Ecto neural progenitor cell (in vitro differentiated cells): Measurements from ENCODE around the gene SERINC3.
"Not testable (repeated sequence)": the region's sequence is repeated elsewhere in the genome, so short reads cannot be mapped to it uniquely, and the experiment has no call there.

ENCODE experiments used
- DNase-seq: peaks from one replicate; pipeline ENCODE4 v3.0.0-alpha.2; 2018; ENCODE audit warnings: low spot score

SERINC3 gene

DNA sequence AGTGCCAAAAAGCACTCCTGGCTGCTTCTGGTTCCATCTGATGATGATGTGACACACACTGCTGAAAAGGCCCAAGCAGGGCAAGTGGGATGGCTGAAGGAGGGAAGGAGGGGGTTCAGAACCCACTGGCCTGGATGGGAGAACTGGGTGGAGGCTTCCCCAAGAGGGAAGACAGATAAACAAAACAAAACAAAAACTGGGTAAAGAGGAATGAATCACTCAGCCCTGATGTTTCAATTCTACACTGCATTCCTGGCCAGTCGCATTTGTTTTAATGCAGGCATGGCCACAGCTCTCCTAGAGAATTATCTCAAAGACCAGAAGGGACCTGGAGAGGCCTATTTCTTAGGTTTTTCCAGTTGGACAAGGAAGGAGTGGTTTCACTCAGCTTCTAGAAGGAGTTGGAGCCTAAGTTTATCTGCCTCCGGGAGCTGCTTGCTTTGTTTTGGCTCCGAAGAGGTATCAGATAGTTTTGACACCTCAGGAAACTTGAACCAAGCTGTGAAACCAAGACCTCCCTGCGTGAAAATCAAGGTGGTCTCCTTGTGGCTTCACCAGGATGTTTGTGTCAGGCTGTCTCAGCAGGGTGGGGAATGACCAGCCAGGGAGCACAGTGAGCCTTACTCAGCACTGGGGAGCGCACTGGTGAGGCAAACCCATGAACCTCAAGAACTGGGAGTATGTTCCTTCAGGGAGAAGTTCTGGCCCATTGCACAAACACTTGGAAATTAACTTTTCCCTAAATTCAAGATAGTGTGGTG is 30.1 kb downstream of the SERINC3 start:
- DNase-seq = no peak

DNA sequence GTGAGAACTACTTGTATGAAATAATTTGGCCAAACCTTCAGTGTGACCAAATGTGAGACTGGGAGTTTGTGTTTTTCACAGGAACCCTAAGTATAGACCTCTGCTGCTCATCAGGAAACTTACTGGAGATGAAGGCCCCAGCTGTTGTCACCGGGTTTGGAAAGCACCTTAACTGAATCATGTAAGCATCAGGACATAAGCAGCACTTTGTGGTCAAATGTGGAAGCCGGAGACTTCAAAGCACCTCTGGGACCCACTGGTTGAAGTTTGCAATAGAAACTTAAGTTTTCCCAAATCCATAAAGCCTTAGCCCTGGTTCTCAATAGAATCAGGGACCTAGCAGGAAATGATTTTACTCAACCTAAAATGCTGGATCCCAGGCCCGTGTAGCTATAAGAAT is 31.9 kb downstream of the SERINC3 start:
- DNase-seq = no peak

DNA sequence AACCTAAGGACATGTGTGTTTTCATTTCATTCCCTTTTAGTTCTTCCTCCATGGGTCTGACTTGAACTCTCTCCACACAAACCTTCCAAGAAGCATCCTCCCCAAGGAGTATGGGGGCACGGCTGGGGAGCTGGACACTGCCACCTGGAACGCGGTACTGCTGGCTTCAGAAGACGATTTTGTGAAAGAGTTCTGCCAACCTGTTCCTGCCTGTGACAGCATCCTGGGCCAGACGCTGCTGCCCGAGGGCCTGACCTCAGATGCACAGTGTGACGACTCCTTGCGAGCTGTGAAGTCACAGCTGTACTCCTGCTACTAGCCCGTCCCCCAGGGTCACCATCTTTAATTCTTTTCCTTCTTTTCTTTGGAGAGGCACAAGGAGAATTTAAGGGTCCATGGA is 32.6 kb downstream of the SERINC3 start:
- DNase-seq = no peak

DNA sequence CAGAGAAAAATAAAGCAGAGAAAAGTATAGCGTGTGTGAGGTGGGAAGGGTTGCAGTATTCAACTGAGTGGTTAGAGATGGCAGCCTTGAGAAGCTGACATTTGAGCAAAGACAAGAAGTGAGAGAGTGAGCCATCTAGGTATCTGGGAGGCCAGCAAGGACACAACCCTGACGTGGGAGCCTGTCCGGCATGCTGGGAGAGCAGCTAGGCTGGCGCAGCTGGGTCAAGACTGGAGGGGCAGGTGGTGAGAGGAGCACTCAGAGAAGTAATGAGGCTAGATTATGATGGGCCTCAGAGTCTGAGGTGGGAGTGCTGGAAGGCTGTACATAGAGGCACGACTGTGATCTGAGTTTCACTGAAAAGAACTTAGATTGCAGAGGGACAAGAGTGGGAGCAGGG is 33.3 kb downstream of the SERINC3 start:
- DNase-seq = no peak

DNA sequence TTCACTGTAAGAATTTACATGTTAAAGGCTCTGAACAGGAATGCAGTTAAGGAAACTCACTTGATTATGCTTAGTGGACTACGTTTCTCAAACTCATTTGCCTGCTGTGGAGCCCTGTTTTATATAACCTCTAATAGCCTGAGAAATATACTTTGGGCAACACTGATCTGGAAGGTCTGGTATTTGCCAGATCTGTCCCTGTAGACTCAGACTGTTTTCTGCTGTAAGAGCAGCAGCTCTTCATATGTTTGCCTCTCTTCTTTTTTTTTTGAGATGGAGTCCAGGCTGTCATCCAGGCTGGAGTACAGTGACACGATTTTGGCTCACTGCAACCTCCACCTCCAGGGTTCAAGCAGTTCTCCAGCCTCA is 36.1 kb downstream of the SERINC3 start:
- DNase-seq = no peak

DNA sequence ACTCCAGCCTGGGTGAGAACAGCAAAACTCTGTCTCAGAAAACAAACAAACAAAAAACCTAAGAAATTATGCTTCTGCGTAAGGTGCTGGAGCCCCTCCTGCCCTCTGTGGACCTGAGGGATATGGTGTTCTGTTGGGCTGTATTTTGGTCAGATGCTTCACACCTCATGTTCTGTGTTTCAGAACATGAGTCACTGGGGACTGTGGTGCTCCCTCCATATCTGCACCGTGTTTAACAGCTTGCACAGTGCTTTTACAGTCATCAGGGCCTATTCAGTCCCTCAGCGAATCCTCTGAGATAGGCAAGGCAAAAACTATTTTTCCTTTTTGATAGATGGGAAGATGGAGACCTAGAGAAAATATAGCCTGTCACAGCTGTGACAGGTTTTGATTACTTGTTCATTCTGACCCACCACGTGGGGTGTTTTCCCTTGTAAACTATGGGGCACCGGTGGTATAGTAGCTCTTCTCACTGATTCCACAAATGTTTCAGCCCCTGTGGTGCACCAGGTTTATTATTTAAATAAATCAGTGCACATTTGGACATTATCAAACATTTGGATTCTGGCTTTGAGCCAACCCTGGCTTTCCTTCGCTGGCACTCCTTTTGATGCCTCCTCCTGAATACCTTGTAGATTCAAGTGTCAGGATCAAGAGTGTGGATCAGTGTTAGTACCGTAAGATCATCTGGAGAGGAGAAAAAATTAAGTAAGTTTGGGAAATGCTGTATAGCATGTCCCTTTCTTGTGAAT is 36.6 kb downstream of the SERINC3 start:
- no peak for DNase-seq

DNA sequence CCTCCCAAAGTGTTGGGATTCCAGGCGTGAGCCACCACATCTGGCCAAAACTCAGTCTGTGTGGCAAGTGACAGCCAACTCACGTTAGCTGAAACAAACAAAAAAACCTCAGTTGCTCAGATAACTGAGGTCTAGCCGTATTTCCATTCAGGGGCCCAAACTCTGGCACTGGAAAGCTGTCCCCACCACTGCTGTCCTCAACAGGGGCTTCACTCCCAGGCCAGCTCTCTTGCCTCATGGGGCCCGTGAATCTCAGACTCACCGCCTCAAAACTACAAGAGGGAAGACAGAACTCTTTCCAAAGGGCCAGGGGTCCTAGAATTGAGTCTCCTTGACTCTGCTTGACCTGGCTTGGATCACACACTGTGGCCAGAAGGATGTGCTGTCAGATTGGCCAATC is 38.8 kb downstream of the SERINC3 start:
- no peak for DNase-seq

DNA sequence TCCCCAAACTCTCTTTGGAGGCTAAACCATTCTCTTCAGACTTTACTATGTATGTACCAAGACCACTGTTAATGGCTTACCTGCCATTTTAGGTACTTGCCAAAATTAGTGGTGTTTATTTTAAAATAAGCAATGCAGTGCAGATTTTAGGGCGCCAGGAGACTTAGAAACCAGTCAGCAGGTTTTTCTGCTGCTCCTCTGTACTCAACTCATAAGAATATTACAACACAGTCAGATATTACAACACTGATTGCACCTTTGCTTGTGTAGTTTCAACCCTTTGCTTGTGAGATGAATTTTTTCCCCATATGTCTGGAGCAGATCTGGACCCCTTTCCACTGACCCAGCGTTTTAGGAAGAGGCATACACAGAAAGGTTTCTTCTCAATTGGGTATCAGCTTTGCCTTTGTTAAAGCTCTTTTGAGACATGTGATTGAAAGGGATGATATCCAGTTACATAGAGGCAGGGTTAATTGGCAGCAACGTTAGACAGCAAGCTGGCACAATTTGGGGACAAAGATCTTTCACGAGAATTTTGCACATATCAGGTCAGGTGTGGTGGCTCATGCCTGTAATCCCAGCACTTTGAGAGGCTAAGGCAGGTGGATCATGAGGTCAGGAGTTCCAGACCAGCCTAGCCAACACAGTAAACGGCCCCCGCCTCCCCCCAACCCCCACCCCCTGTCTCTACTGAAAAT is 40.0 kb downstream of the SERINC3 start:
- DNase-seq = no peak

DNA sequence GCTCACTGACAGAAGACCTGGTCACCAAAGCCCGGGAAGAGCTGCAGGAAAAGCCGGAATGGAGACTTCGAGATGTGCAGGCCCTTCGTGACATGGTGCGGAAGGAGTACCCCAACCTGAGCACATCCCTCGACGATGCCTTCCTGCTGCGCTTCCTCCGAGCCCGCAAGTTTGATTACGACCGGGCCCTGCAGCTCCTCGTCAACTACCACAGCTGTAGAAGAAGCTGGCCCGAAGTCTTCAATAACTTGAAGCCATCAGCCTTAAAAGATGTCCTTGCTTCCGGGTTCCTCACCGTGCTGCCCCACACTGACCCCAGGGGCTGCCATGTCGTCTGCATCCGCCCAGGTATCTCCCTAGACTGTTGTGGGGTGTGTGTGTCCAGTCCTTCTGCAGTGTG is 41.8 kb downstream of the SERINC3 start:
- no peak for DNase-seq

DNA sequence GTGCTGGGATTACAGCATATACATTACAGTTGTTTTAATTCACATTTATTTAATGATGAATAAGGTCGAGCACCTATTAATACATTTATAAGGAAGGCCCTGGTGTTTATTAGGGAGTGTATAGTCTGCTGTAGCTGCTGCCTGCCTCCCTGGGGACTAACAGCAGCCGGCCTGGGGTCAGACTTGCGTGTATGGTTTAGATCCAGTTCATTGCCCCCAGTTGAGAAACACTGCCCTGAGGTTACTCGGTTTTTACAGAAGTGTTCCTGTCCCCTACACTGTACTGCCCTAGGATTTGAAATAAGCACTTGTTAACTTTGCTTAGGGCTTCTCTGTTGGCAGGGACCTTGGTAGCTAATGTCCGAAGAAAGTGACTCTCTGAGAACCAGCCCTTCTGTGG is 42.2 kb downstream of the SERINC3 start:
- DNase-seq = no peak

DNA sequence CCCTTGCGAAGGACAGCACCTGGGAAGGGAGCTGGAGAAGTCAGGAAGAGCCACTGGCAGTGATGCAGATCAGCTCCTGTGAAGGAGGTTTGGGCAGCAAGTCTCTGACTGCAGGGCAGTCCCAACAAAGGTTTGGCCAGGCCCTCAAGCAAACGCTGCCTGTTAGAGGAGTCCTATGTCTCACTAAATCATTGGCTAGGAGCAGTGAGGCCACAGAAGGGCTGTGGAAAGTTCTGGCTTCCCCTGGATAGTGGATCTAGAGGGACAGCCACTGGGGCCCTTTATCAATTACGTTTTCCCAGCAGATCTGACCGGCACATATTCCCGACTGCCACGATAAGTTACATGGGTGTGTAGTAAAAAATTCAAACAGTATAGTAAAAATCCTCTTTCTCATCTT is 43.7 kb downstream of the SERINC3 start:
- DNase-seq = no peak

DNA sequence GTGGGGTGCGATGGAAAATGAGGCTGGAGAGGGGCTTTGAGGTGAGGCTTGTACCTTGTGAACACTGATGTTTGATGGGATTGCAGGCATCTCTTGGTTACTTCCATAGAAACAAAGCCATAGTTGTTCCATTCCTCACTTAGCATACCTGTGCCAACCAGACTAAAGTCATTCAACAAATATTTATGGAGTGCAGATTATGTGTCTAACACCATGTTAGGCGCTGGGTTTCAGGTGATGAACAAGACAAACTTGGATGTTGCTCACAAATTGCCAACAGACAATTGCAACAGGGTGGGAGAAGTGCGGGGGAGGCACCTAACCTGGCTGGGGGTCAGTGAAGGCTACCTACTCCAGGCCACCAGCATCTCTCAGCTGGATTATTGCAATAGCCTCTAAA is 44.7 kb downstream of the SERINC3 start:
- DNase-seq = no peak

DNA sequence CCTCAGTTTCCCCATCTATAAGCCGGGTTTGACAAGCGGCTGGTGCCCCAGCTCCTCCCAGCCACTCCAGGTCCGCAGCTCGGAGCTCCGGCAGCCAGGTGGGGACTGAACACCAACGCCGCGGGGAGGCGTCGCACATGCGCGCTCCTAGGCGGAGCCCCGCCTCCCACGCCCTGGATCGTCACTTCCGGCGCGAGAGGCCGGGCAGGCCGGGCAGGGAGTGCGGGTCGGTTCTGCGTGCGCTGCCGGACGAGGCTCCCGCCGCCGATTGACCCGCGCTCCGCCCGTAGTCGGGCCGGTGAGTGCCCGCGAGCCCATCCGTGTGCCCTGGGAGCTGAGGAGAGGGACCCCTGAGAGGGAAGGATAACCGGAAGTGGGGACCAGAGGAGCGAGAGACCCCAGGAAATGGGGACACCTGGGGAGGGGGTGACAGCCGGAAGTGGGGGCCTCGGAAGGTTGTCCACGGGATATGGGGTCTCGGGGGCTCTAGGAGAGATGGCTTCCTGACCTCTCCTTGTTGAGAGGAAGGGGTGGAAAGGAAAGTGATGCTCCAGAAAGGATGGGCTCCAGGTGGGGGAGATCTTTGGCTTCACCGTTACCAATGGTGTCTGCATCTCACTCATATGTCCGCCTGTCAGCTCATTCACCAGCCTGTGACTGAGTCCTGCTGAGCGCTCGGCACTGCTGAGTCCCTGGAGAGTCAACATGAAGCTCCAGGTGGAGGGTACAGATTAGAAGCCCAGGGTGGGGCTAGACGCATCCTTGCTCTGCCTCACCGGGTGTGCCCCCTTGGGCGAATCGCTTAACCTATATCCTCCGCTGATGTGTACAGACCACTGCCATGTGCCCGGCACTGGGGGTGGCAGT is 45.9 kb downstream of the SERINC3 start, which contains the start of gene TTPAL:
TTPAL (plus strand) TSS at position 181 of the 867 bp plus-strand sequence. CDS start 4,126 bp downstream, outside the sequence.
- DNase-seq = peak; percentile 91

DNA sequence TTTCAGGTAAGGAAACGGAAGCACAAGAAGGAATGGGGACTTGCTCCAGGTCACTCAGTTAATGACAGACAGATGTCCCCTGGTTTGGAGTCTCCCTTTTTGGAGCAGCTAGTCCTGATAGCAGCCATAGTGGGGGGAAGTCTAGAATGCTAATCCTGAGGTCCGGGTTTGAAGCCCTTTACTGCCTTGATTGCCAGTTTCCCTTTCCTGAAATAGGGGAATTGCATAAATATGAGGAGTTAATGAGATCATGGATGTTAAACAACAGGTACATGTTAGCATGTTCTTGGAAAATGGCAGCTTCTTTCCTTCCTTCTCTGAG is 46.5 kb downstream of the SERINC3 start:
- no peak for DNase-seq

DNA sequence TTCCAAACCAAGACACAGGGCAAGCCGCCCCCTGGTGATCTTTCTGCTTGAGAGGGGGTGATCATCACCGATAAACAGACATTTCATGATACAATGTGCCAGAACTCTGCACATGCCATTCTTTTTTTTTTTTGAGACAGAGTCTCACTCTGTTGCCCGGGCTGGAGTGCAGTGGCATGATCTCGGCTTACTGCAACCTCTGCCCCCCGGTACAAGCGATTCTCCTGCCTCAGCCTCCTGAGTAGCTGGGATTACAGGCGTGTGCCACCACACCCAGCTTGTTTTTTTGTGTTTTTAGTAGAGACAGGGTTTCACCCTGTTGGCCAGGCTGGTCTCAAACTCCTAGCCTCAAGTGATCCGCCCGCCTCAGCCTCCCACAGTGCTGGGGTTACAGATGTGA is 49.6 kb downstream of the SERINC3 start:
- DNase-seq = not testable (repeated sequence)

DNA sequence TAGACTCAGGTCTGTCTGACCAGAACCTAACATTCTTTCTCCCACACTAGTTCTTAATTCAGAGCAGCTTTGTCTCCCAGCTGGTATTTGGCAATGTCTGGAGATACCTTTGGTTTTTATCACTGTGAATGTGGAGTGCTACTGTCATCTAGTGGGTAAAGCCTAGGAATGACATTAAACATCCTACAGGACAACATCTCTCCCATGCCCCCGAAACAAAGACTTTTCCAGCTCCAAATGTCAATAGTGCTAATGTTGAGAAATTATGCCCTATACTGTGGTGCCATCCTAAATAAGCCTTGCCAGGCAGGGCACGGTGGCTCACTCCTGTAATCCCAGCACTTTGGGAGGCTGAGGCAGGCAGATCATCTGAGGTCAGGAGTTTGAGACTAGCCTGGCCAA is 50.4 kb downstream of the SERINC3 start:
- no peak for DNase-seq

DNA sequence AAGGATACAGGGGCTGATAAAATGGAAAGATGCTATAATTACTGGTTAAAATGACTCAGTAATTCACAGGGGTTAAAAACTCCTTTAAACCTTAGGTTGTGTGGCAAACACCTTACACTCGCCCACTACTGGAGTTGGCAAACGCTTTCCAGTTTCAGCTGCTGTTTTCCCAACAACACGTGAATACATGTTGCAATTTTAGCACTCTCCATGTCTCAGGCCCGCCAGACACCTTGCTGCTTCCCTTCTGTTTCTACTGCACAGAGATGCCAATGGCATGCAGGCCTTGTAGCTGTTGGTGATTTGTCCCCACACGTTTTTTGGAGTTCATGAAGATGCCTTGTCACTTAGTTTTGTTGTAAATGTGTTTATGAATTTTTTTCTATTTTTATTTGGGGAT is 51.5 kb downstream of the SERINC3 start:
- no peak for DNase-seq

DNA sequence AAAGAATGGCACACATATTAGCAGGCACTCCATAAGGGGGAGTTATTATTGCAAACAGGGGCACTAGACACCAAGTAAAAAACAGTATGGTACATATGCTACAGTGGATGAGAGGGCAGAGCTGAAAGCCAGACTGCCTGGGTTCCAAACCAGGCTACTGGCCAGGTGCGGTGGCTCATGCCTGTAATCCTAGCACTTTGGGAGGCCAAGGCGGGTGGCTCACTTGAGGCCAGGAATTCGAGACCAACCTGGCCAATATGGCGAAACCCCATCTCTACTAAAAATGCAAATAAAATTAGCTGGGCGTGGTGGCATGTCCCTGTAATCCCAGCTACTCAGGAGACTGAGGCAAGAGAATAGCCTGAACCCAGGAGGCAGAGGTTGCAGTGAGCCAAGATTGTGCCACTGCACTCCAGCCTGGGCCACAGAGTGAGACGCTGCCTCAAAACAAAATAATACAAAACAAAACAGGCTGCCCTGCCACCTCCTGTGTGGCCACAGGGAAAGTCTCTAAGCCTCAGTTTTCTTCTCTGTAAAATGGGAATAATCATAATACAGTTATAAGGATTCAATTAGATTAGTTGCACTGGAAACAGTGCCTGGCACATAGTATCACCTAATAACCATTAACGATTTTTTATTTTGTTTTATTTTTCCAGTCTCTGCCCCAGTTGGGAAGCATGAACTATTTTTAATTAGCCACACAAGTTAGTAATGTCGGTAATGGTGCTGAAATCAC is 53.7 kb downstream of the SERINC3 start:
- no peak for DNase-seq

DNA sequence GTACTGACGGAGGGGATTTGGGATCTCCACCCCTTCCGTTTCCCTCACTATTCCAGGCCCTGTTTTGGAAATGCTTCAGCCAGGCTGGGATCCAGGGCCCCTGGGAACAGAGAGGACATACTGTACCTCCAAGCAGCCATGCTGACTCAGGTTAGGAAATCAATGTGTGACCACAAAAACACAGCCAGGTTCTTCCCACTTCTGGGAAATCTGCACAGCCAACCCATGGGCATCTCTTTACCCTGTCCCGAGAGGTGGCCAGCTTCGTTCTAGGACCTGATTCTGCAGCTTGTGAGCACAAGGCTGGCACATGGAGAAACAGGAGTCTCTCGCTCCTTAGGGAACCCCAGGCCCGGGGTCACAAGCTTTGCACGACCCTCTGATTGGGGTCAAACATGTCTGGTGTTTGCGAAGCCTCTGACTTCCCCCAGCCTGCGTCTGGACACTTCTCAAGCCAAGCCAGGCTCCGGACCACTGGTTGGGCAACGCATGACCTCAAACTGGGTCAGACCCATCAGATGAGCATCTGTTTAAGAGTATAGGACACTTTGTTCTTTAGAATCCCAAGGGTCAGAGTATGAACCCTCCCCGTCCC is 54.5 kb downstream of the SERINC3 start:
- no peak for DNase-seq

DNA sequence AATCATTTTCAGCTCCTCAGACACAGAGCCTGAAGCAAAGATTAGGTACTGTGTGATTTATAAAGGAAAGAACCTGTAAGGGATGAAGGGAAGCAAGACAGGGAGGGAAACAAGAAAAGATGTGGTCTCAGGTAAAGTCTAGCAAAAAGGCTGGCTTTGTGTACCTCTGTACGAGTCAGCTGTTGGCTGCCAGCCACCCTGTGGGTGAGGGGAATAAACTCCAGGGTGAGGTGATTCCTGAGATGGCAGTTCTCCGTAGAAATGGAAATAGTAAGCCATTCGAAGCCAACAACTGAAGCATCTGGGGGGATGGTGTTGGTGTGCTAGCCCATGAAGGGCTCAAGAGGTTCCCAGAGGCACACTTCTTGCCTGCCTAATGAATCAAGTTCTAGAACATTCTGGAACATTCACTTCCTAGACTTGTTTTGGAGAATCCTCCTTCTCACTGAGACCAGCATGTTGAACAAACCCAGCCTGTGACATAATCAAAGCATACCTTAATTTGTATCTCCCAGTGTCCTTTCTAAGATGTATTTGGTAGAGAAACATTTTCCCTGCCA is 56.8 kb downstream of the SERINC3 start:
- DNase-seq = no peak

DNA sequence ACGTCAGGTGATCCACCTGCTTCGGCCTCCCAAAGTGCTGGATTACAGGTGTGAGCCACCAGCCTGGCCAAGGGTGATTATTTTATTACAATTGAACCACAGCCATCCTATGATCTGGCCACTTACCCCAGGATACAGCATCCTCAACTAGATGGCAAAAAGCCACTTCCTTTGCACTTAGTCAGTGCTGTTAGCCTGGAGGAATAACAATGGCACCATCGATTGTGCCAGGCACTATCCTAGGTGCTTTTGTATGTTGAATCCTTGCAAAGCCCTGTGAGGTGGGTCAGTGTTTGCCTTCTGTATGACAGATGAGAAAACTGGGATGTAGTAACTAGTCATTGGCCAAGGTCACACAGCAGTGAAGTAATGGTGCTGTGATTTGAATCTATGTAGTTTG is 57.4 kb downstream of the SERINC3 start:
- no peak for DNase-seq
